ENCODE measurements around the gene C12orf50. TPM values are rescaled to one million over a fixed set of nuclear protein-coding genes. Genes with fewer than 3 reads are reported as not detected.
"Not testable (repeated sequence)": the region's sequence is repeated elsewhere in the genome, so short reads cannot be mapped to it uniquely, and the experiment has no call there.

Gene C12orf50
- total RNA-seq, 4 donors from 2014 or later, result not detected

DNA sequence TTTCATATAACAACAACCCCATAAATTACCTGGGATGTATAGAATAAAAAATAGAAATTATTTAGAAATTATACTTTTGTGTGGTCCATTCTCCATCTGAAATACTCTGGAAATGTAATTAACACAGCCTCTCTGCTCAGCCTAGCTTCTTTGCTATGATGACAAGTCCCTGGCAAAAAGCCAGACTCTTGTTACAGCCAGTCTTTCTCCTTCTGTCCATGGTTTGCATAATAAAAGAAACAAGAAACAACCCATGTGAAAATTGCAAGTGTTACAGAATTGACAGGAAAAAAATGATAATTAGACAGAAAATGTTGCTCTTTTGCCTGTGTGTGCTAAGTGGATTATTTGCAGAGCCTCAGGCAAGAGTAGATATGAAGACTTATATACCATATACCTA, 61.3 kb downstream of the C12orf50 start:
- intact Hi-C loops (cut with DNase I), result no loop called here
- TF ChIP-seq POLR2A (IDR thresholded peaks at IDR 0.05; ENCODE audit: low read depth) (no peak), EP300 (IDR thresholded peaks at IDR 0.05) (no peak), POLR2AphosphoS5 (IDR thresholded peaks at IDR 0.05) (no peak)
- TF ChIP-seq, protein P1, sequence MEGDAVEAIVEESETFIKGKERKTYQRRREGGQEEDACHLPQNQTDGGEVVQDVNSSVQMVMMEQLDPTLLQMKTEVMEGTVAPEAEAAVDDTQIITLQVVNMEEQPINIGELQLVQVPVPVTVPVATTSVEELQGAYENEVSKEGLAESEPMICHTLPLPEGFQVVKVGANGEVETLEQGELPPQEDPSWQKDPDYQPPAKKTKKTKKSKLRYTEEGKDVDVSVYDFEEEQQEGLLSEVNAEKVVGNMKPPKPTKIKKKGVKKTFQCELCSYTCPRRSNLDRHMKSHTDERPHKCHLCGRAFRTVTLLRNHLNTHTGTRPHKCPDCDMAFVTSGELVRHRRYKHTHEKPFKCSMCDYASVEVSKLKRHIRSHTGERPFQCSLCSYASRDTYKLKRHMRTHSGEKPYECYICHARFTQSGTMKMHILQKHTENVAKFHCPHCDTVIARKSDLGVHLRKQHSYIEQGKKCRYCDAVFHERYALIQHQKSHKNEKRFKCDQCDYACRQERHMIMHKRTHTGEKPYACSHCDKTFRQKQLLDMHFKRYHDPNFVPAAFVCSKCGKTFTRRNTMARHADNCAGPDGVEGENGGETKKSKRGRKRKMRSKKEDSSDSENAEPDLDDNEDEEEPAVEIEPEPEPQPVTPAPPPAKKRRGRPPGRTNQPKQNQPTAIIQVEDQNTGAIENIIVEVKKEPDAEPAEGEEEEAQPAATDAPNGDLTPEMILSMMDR (IDR thresholded peaks at IDR 0.05), result no peak
- no peaks in the 10 kb centered on the region for H3K36me3 ChIP-seq
- no peak overlapping the region for H3K4me3 ChIP-seq
- no peaks in the 10 kb centered on the region for H3K9me3 ChIP-seq
- DNase-seq (ENCODE audit: extremely low spot score), result no peak
- H3K27ac ChIP-seq (replicated peaks in 1 of 4), result no peak overlapping the region
- H3K27me3 ChIP-seq, result no peaks in the 10 kb centered on the region
- H3K4me1 ChIP-seq, result no peaks in the 10 kb centered on the region

DNA sequence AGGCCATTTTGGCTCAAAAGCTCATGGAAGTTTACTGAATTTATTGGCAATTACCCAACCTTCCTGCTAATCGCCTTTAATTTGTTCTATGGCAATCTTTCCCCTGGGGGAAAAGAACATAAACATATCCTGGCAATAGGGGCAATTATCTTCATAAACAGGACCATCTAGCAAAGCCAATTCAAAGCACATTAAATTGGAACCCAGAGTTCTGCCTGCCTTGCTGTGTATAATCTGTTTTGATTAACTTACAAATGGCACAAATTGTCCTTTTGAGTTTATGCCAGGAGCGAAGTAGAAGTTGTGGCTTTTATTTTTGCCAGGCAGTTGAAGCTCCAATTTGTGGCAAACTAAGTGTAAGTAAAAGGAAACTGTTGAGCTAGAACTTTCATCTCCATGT, 68.6 kb downstream of the C12orf50 start:
- Histone ChIP-seq H3K27me3 (no peaks in the 10 kb centered on the region), H3K4me3 (no peak overlapping the region), H3K27ac (replicated peaks in 1 of 4) (no peak overlapping the region), H3K36me3 (no peaks in the 10 kb centered on the region), H3K4me1 (no peaks in the 10 kb centered on the region), H3K9me3 (no peaks in the 10 kb centered on the region)
- TF ChIP-seq POLR2AphosphoS5 (IDR thresholded peaks at IDR 0.05) (no peak), EP300 (IDR thresholded peaks at IDR 0.05) (no peak), POLR2A (IDR thresholded peaks at IDR 0.05; ENCODE audit: low read depth) (no peak)
- TF ChIP-seq, protein P1 (IDR thresholded peaks at IDR 0.05), result no peak
- intact Hi-C loops (cut with DNase I), result no loop called here
- no peak for DNase-seq (ENCODE audit: extremely low spot score)
- WGBS, result 56% methylated on average over 2 of the region's 2 CpGs

DNA sequence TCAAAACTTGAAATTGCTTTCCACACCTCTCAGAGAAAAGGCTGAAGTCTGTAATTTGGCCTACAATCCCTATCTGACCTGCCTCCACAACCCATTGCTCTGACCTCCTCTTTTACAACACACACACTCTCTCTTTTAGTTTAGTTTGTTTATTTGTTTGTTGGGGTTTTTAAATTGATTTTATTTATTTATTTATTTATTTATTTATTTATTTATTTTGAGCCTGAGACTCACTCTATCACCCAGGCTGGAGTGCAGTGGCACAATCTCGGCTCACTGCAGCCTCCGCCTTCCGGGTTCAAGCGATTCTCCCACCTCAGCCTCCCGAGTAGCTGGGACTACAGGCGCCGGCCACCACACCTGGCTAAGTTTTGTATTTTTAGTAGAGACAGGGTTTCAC, 75.2 kb downstream of the C12orf50 start:
- H3K27ac ChIP-seq (replicated peaks in 1 of 4); H3K4me3 ChIP-seq; H3K4me1 ChIP-seq; H3K36me3 ChIP-seq; H3K27me3 ChIP-seq; DNase-seq (ENCODE audit: extremely low spot score); intact Hi-C loops (cut with DNase I); H3K9me3 ChIP-seq: not testable (repeated sequence)
- 97% methylated on average over 7 of the region's 7 CpGs for WGBS

DNA sequence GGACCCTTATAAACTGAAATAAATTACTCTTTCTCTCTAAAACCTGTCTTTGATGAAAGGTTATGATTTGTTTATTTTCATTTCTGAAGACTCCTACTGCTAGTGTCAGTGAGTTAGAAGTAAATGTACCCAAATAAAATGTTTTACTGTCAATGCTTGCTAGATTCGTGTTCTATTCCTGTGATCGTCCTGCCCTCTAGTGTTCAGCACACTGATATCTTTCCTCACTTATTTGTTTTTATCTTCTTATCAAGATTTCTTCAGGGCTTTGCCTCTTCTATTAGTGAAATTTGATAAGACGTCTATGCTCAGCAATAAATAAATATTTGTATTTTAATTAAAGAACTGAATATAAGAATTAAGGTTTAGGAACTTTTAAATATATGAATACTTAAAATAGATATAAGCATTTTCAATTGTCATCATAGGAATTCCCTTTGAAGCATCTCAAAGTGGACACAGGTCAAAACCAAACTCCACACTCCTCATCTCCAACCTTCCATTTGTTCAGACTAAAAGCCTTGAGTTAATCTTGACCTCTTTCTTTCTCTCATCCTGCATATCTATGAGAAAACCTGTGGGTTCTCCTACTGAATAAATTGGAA, 75.8 kb downstream of the C12orf50 start:
- Histone ChIP-seq H3K4me3 (no peak overlapping the region), H3K27ac (replicated peaks in 1 of 4) (no peak overlapping the region), H3K9me3 (no peaks in the 10 kb centered on the region), H3K36me3 (no peaks in the 10 kb centered on the region), H3K4me1 (no peaks in the 10 kb centered on the region), H3K27me3 (no peaks in the 10 kb centered on the region)
- intact Hi-C loops (cut with DNase I), result no loop called here
- 4% methylated on average over 3 of the region's 3 CpGs for WGBS
- TF ChIP-seq POLR2A (IDR thresholded peaks at IDR 0.05; ENCODE audit: low read depth), result no peak
- TF ChIP-seq, protein P1 (IDR thresholded peaks at IDR 0.05), result peak in 2 of 3 experiments; percentile 18 to 30
- DNase-seq (ENCODE audit: extremely low spot score), result no peak

DNA sequence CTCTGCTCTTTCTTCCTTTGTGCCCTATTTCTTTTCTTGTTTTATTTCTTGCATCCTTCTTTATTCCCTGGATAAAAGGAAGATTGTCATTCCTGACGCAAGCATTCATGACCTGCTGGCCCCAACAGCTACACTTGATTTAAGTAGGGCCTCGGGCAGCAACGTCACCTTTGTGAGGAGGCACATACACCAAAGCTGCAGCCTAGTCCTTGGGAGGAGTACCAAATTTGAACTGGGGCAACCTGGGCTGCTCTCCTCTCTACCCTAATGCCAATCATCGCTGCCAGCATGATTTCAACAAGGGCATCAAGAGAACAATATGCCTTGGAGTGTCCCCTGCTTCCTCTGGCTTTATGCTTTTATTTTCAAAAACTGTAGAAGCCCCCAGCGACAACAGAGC, 76.4 kb downstream of the C12orf50 start:
- no peak for DNase-seq (ENCODE audit: extremely low spot score)
- no peaks in the 10 kb centered on the region for H3K9me3 ChIP-seq
- H3K27me3 ChIP-seq, result no peaks in the 10 kb centered on the region
- no peaks in the 10 kb centered on the region for H3K4me1 ChIP-seq
- no peak overlapping the region for H3K27ac ChIP-seq (replicated peaks in 1 of 4)
- no peak overlapping the region for H3K4me3 ChIP-seq
- intact Hi-C loops (cut with DNase I), result no loop called here
- WGBS, result 61% methylated on average over 5 of the region's 5 CpGs
- no peaks in the 10 kb centered on the region for H3K36me3 ChIP-seq
- TF ChIP-seq POLR2A (IDR thresholded peaks at IDR 0.05; ENCODE audit: low read depth), result no peak
- TF ChIP-seq POLR2AphosphoS5 (IDR thresholded peaks at IDR 0.05), result no peak
- no peak for TF ChIP-seq EP300 (IDR thresholded peaks at IDR 0.05)
- TF ChIP-seq, protein P1 (IDR thresholded peaks at IDR 0.05), result no peak

All from esophagus muscularis mucosa (tissue), 4 donors.